ENCODE data around the gene LMF1.
"Not testable (repeated sequence)": the region's sequence is repeated elsewhere in the genome, so short reads cannot be mapped to it uniquely, and the experiment has no call there.

The LMF1 gene

DNA sequence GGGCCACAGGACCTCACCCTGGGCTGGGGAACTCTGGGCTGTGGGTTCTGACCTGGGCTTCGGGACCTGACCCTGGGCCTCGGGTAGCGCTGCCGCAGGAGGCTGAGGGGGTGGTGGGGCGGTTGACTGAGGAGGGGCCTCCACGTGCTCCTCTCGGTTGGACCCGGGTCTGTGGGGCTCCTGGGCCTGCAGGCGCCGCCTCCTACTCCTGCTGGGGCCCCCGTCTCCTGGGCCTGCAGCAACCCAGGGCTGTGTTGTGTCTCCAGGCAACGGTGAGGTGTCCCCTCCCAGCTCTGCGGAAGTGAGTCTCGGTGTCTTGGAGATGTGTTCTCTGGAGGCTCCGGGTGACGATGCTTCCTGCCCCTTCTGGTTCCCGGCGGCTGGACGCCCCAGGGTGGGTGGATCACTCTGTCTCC, 128.7 kb downstream of the LMF1 start:
- no peak for DNase-seq

- DNase-seq, result no peak
These were observed 129.2 kb downstream of the LMF1 start for GRCh38 chr16:841455-842060.

DNA sequence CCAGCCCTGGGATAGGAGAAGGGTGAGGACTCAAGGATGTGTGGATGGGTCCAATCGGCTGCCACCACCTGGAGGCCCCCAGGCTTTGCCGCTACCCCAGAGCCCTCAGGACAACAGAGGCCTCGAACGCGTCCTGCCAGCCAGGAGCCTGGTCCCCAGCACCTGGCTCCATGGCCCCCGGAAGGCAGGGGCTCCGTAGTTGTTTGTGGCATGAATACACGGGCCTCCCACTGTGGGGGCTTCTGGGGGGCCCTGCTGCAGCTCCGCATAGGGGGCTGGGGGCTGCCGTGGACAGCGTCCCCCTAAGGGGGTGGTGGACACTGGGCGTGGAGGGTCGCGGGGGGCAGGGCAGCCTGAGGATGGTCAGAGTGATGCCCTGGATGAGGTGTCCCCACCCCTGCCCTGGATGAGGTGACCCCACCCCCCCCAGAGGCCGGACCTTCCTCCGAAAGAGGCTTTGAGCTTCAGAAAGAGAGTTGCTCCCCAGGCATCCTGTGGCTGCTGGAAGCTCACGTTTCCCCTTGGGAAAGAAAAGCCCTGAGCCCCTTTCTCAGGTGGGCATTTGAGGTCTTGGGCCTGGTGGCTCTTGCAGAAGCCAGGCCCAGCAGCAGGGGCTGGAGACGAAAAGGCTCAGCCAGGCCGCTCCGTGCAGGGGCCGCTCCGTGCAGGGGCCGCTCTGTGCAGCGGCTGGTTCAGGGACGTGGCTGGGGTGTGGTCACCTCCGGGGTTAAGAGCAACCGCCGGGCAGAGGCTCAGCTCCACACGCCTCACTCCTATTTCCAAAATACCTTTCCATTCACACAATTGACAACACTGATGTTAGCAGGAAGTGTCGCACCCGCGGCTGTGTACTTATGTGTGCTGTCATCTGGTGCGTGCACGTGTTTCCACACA, 130.0 kb downstream of the LMF1 start:
- DNase-seq, result no peak

- no peak for DNase-seq
These were observed 131.0 kb downstream of the LMF1 start for GRCh38 chr16:839643-840408.

DNA sequence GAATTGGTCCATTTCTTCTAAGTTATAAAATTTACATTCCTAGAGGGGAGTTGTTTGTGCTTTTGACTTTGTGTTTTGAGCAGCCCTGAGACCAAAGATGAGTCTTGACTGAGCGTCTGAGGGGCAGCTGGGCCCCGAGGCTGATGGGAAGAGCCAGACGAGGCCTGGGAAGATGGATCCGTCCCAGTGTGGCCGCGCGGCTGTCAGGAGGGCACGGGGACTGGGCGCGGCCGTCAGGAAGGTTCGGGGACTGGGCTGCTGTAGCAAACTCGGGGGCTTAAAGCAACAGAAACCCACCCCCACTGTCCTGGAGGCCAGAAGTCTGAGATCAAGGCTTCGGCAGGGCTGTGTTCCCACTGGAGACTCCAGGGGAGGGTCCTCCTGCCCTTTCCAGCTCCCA, 132.0 kb downstream of the LMF1 start:
- DNase-seq, result no peak

DNA sequence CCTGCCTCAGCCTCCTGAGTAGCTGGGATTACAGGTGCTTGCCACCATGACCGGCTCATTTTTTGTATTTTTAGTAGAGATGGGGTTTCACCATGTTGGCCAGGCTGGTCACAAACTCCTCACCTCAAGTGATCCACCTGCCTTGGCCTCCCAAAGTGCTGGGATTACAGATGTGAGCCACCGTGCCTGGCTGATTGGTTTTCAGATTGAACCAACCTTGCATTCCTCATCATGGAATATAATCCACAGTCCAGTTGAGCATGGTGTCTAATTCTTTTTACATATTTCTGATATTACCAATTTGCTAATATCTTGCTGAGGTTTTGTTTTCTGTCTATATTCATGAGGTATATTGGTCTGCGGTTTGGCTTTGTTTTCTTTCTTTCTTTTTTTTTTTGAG, 134.0 kb downstream of the LMF1 start:
- not testable (repeated sequence) for DNase-seq

- DNase-seq, result no peak
These were observed 134.6 kb downstream of the LMF1 start for GRCh38 chr16:836221-836620.

GRCh38 chr16:835373-835772, 135.4 kb downstream of the LMF1 start:
- DNase-seq, result no peak

- no peak for DNase-seq
These were observed 137.4 kb downstream of the LMF1 start for GRCh38 chr16:833411-833810.

DNA sequence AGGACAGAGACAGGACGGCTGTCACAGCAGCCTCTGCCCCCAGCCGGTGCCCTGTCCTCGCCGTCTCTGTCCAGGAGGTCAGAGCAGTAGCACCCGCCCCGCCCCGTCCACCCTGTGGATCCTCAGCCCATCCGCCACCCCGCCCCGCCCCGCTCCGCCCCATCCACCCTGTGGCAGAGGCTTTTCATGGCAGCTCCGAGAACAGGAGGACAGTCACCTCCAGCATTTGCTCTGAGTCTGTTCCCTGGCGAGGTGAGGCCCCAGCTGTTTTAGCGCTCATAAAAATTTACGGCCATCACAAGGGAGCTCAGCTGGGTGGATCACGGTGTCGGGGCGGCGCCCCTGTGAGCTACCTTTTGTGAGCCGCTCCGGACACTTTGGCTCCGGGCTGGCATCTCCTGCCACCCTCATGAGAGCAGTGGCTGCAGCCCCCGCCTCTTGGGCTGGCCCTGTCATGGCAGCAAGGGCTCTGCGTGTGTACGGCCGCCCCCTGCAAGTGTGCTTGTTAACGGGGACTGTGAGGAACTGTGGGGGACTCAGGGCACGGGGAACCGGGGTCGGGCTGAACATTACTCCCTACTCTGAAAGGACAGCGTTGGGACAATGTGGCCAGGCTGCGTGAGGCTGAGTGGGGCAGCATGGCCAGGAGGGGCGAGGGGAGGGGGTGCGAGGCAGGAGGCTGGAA, 138.0 kb downstream of the LMF1 start:
- DNase-seq, result no peak

DNA sequence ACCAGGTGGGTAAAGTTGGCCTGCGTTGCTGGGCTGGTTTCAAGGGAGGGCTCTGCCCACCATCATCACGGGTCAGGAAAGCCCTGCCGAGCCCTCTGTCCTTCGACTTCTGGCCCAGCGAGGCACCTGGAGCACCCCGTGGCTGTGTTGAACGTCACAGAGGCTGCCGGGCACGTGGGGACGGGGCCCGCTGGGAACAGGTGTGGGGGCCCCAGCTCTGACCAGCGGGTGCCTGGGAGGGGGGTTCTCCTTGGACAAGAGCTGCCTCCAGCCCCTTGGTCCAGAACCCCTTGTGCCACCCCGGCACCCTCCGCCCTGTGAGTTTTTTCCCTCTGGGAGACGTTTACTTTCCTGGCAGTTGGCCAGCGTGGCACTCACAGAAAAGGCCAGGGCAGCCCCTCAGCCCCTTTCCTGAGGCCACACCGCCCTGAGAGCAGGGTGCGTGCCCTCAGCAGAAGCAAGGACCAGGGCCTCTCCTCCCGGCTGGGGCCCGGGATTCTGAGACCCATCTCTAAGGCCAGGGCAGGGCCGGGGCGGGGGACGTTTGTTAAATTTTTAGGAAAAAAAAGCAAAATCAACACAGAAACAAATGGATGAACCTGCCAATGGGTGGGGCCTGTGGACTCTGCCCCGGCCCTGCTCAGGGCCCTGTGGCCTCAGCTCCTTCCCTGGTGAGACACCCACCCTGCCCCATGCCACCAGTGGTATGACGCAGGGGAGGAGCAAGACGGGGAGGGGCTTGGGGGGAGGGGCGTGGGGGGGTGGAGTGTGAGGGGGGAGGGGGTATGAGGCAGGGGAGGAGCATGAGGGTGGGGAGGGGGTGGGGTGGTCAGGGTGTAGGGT, 139.0 kb downstream of the LMF1 start:
- DNase-seq, result no peak

- no peak for DNase-seq
These were observed 139.8 kb downstream of the LMF1 start for GRCh38 chr16:830871-831570.

GRCh38 chr16:830107-830870, 140.5 kb downstream of the LMF1 start:
- DNase-seq, result no peak

DNA sequence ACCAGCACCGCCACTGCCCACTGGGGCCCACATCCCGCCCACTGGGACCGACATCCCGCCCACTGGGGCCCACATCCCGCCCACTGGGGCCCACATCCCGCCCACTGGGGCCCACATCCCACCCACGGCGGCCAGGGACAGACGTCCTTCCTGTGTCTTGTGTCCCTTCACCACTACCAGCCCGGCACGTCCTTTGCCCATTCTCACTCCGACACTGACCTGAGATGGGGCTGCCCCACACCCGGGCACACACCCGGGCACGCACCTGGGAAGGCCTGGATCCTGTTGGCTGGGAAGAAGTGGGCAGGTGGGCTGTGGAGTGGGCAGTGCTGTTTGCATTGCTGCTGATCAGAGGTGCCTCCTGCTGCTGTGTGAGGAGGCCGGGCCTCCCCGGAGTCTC, 141.9 kb downstream of the LMF1 start:
- no peak for DNase-seq

- DNase-seq, result no peak
These were observed 143.3 kb downstream of the LMF1 start for GRCh38 chr16:827513-827912.

GRCh38 chr16:825341-826061, 145.3 kb downstream of the LMF1 start:
- no peak for DNase-seq

GRCh38 chr16:824601-825000, 146.2 kb downstream of the LMF1 start:
- DNase-seq, result no peak

GRCh38 chr16:824194-824593, 146.6 kb downstream of the LMF1 start:
- DNase-seq, result no peak

DNA sequence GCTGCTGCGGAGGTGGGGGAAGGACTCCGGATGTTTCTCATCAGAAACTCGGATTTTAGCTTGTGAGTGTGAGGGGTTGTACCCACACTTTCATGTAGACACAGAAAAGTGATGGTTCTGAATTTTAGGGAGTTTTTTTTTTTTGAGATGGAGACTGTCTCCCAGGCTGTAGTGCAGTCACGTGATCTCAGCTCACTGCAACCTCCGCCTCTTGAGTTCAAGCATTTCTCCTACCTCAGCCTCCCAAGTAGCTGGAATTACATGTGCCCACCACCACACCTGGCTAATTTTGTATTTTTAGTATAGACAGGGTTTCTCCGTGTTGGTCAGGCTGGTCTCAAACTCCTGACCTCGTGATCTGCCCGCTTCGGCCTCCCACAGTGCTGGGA, 147.9 kb downstream of the LMF1 start:
- DNase-seq, result no peak

All from activated CD4-positive, alpha-beta T cell treated with anti-CD3 and anti-CD28 coated beads for 1 hour (primary cell).